Right lobe of liver (tissue), 6 donors: ENCODE results near the gene MGAT3. TPM values are rescaled to one million over a fixed set of nuclear protein-coding genes. Genes with fewer than 3 reads are reported as not detected.
A peak's percentile ranks its signal among the peaks of the same experiment; 100 is the strongest.

Experiments used
- ATAC-seq, 4 donors: fragments of 200-7000 bp; cut with Tn5 transposase; one replicate each; pipeline ENCODE4 v1.9.1; 2020; ENCODE audit warnings: mild to moderate bottlenecking in 4 of 4, moderate library complexity in 4 of 4
- DNase-seq, 3 donors: peaks; one replicate each; pipeline ENCODE4 v3.0.0-alpha.2; 2020
- H3K27ac ChIP-seq, 3 donors: fragments of 200-600 bp; one replicate each; pipeline ENCODE4 v1.8.0; 2022
- H3K27me3 ChIP-seq, 2 donors: fragments of 200-600 bp; one replicate each; pipeline ENCODE4 v1.8.0; 2022
- H3K36me3 ChIP-seq, 4 donors: fragments of 200-600 bp; sonication (generic) in 1 of 4; one replicate each; pipeline versions ENCODE4 v1.5.1 to v1.8.0; 2017 to 2022; ENCODE audit warnings: control low read depth in 1 of 4
- H3K4me1 ChIP-seq, 4 donors: fragments of 200-600 bp; sonication (generic) in 1 of 4; one replicate each; pipeline versions ENCODE4 v1.5.1 to v1.8.0; 2017 to 2022; ENCODE audit warnings: control low read depth in 1 of 4
- H3K4me3 ChIP-seq, 3 donors: fragments of 200-600 bp; one replicate each; pipeline ENCODE4 v1.8.0; 2022
- H3K9me3 ChIP-seq, 4 donors: fragments of 200-600 bp; sonication (generic) in 1 of 4; one replicate each; pipeline versions ENCODE4 v1.5.1 to v1.8.0; 2017 to 2022; ENCODE audit warnings: control low read depth in 1 of 4
- POLR2A ChIP-seq: fragments of 450-650 bp; IDR thresholded peaks from one replicate; pipeline ENCODE4 v1.6.1; 2017; ENCODE audit warnings: antibody characterized with exemption, mild to moderate bottlenecking
- WGBS: methylation state at CpG from one replicate; pipeline ENCODE4 v1.1.6; 2018; ENCODE audit warnings: low coverage, low lambda C conversion rate; ENCODE audit not compliant: insufficient coverage; ENCODE audit errors: missing lambda C conversion rate; 5-methylcytosine and 5-hydroxymethylcytosine counted together
- intact Hi-C, 2 donors: fragments of 100-400 bp; cut with DNase I; formaldehyde crosslinking; loops; one replicate each; pipeline versions ENCODE4 v1.11.2 to v1.14.1; 2022
- total RNA-seq, 6 experiments: library from RNA; depleted of rRNA in 2 of 6; stranded (reverse); fragments of >200 nt in 2 of 6; fragmentation: NEBNext Ultra II Directional in 3 of 6; extraction: Animal tissue kit (Norgen Biotek cat#: 25700) in 3 of 6; gene quantifications; one replicate each; pipeline versions ENCODE4 v1.1.0 to v1.2.4, GENCODE V29; 2016 to 2023
- TF ChIP-seq, protein P1 (sequence below), 4 donors: fragments of 200-600 bp in 3 of 4; fragments of 450-650 bp in 1 of 4; IDR thresholded peaks; one replicate each; pipeline versions ENCODE4 v1.5.1 to v1.8.0; 2016 to 2022; ENCODE audit warnings: antibody characterized with exemption in 4 of 4, mild to moderate bottlenecking in 2 of 4
- donor health status: DM: no; HTN: yes; CAD: no.
- donor health status: DM: no; HTN: no; CAD: no.
- donor health status: DM: no; HTN: no; CAD: no.
- donor health status: DM: no; HTN: yes; CAD: no.
- donor health status: DM: no; HTN: yes; CAD: no.

The MGAT3 gene
- total RNA-seq, 6 experiments from 2014 or later: 0.05 to 0.38 (median 0.07) TPM; not detected in 1

DNA sequence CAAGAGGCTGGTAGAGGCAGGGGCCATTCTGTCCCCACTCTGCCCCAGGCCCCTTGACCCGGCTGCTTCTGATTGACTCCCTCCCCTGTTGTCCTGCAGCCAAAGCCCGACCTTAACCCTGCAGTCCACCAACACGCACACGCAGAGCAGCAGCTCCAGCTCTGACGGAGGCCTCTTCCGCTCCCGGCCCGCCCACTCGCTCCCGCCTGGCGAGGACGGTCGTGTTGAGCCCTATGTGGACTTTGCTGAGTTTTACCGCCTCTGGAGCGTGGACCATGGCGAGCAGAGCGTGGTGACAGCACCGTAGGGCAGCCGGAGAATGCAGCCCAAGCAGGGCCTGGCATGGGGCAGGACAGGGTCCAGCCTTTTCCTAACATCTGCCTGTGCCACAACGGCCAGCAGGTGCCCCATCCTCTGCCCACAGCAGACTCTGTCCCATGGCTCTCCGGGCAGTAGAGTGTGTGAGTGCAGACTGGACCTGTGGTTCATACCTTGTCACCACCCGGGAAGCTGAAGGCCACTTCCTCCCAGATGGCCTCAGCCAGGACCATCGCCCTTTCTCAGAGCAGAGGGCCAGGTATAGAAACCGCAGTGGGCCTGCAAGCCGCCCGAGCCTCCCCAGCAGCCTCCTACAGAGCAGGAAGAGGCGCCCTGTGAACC lies 26.8 kb upstream of the MGAT3 start:
- no peak for TF ChIP-seq POLR2A
- TF ChIP-seq, protein P1, sequence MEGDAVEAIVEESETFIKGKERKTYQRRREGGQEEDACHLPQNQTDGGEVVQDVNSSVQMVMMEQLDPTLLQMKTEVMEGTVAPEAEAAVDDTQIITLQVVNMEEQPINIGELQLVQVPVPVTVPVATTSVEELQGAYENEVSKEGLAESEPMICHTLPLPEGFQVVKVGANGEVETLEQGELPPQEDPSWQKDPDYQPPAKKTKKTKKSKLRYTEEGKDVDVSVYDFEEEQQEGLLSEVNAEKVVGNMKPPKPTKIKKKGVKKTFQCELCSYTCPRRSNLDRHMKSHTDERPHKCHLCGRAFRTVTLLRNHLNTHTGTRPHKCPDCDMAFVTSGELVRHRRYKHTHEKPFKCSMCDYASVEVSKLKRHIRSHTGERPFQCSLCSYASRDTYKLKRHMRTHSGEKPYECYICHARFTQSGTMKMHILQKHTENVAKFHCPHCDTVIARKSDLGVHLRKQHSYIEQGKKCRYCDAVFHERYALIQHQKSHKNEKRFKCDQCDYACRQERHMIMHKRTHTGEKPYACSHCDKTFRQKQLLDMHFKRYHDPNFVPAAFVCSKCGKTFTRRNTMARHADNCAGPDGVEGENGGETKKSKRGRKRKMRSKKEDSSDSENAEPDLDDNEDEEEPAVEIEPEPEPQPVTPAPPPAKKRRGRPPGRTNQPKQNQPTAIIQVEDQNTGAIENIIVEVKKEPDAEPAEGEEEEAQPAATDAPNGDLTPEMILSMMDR (IDR thresholded peaks at IDR 0.05): no peak
- 100% methylated on average over 2 of the region's 27 CpGs for WGBS
- DNase-seq (peak in 1 of 3 donors; percentile 43), ATAC-seq (no peak)
- Histone ChIP-seq H3K4me1 (no peaks in the 10 kb centered on the region), H3K4me3 (no peak overlapping the region), H3K9me3 (no peaks in the 10 kb centered on the region), H3K27ac (no peak overlapping the region), H3K27me3 (no peaks in the 10 kb centered on the region), H3K36me3 (peaks cover 0 to 46% (median 18%) of the 10 kb centered on the region in 4 donors)
- intact Hi-C loops: no loop called here

DNA sequence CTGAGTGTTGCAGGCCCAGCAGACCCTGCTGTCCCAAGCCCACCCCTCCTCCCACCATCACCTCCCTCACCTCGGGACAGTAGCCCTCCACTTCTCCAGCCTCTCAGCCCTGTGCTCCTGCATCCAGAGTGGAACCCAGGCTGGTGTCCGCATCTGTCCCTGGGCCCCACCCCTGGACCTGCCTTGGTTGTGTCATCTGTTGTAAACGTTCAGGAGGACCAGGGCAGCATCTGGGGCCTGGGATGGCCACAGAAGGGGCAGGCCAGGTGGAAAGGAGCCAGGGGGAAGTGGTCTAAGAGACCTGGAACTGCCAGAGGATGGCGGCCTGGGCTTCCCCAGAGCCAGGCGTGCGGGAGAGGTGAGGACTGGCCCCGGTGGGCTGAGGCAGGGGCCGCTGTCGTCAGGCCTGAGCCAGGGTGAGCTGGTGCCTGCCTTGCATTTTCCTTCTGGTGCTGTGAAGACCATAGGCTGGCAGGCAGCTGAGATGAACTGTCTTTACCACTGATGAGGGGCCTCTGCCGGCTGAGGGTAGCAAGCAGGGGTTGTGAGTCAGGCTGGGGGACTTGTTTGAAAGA lies 26.1 kb upstream of the MGAT3 start:
- Histone ChIP-seq H3K4me1 (no peaks in the 10 kb centered on the region), H3K4me3 (no peak overlapping the region), H3K36me3 (peaks cover 0 to 46% (median 18%) of the 10 kb centered on the region in 4 donors), H3K27me3 (no peaks in the 10 kb centered on the region), H3K27ac (peak overlapping the region in 1 of 3 donors; percentile 48), H3K9me3 (no peaks in the 10 kb centered on the region)
- intact Hi-C loops: no loop called here
- WGBS: 33% methylated on average over 3 of the region's 10 CpGs
- DNase-seq (no peak), ATAC-seq (no peak)
- TF ChIP-seq, protein P1 (IDR thresholded peaks at IDR 0.05): no peak
- TF ChIP-seq POLR2A: no peak

DNA sequence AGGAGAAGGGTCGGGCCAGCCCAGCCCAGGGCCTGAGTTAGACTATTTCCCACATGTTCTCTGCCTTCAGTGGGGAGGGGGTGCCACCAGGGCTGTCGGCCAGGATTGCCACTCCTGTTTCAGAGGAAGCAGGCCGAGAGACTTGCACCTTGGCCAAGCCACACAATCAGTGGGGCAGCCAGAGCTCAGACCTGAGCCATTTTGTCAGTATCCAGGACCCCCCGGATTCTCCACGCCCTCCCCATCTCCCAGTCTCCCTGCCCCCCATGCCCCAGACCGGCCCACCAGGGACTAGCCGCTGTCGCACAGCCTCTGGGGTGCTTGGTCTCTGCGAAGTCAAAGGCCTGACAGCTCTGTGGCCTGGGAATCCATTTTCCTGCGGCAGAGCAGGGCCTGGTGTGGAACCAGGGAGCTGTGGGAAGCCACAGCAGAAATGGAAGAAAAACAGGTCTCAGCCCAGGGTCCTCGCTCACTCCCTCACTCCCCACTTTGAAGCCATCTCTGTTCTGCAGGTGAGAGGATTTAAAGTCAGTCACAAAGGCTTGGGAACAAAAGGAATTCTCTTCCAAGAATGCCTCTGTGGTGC lies 25.5 kb upstream of the MGAT3 start:
- Histone ChIP-seq H3K27ac (peak overlapping the region in 1 of 3 donors; percentile 48), H3K36me3 (peaks cover 0 to 46% (median 18%) of the 10 kb centered on the region in 4 donors), H3K9me3 (no peaks in the 10 kb centered on the region), H3K4me1 (no peaks in the 10 kb centered on the region), H3K4me3 (no peak overlapping the region), H3K27me3 (no peaks in the 10 kb centered on the region)
- 59% methylated on average over 3 of the region's 11 CpGs for WGBS
- no peak for ATAC-seq
- no peak for DNase-seq
- TF ChIP-seq, protein P1 (IDR thresholded peaks at IDR 0.05): no peak
- no peak for TF ChIP-seq POLR2A
- intact Hi-C loops: no loop called here

DNA sequence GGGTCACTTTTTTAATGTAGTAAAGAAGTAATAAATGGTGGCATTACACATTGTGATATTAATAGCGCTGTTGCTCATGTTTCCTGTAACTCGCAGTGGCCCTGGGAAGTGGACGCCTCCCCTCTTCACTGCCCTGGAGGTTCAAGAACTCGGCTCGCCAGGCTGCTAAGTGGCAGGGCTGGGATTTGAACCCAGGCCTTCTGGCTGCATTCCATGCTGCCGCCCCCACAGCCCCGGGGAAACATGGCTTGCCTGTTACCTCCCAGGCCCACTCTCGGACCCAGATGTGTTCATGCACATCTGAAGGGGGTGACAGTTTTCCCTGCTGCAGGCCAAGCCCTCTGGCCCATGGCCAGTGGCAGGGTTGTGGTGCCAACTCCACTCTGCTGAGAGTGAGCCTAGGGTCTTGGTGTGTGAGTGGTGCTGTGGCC lies 25.0 kb upstream of the MGAT3 start:
- H3K4me1 ChIP-seq: no peaks in the 10 kb centered on the region
- peak; percentile 7 to 52 (median 22) for ATAC-seq
- intact Hi-C loops: no loop called here
- no peak for TF ChIP-seq POLR2A
- TF ChIP-seq, protein P1 (IDR thresholded peaks at IDR 0.05): no peak
- DNase-seq: peak in 1 of 3 donors; percentile 49
- no peaks in the 10 kb centered on the region for H3K9me3 ChIP-seq
- H3K27me3 ChIP-seq: no peaks in the 10 kb centered on the region
- no peak overlapping the region for H3K4me3 ChIP-seq
- peaks cover 0 to 42% (median 15%) of the 10 kb centered on the region in 4 donors for H3K36me3 ChIP-seq
- 44% methylated on average over 3 of the region's 8 CpGs for WGBS
- peak overlapping the region in 2 of 3 donors; percentile 33 to 48 for H3K27ac ChIP-seq
